ENCODE results near the gene ZNF534. TPM values are rescaled to one million over a fixed set of nuclear protein-coding genes. Genes with fewer than 3 reads are reported as not detected.
"Not testable (repeated sequence)": the region's sequence is repeated elsewhere in the genome, so short reads cannot be mapped to it uniquely, and the experiment has no call there.

Gene ZNF534
- total RNA-seq, 1 donor from 2014 or later = 2.8 TPM

- DNase-seq = no peak
Measured at GRCh38 chr19:52498571-52498970, 69.6 kb downstream of the ZNF534 start.

GRCh38 chr19:52500474-52500873, 71.5 kb downstream of the ZNF534 start:
- not testable (repeated sequence) for DNase-seq

- DNase-seq = not testable (repeated sequence)
Measured at GRCh38 chr19:52500991-52501390, 72.0 kb downstream of the ZNF534 start.

Small RNAs within 50 kb of the gene (small RNA-seq; reads per million reads assigned to genes)
- not detected for gene AC010332.1

Other genes starting within 250 kb of the ZNF534 start
- gene PPP2R1A, start 239.1 kb upstream of the ZNF534 start, total RNA-seq = 255 TPM
- 19.8 TPM for gene ZNF766, start 159.6 kb upstream of the ZNF534 start, total RNA-seq
- gene ZNF480, start 132.0 kb upstream of the ZNF534 start, total RNA-seq = 9.4 TPM
- gene ZNF610, start 92.9 kb upstream of the ZNF534 start, total RNA-seq = 17.8 TPM
- 93.4 TPM for gene ZNF880, start 59.2 kb upstream of the ZNF534 start, total RNA-seq
- 57.9 TPM for gene ZNF528, start 31.3 kb upstream of the ZNF534 start, total RNA-seq
- gene ZNF578, start 24.4 kb downstream of the ZNF534 start, total RNA-seq = 28.4 TPM
- 23.9 TPM for gene ZNF808, start 98.5 kb downstream of the ZNF534 start, total RNA-seq
- 27.3 TPM for gene ZNF701, start 141.1 kb downstream of the ZNF534 start, total RNA-seq
- 49.4 TPM for gene ZNF83, start 209.2 kb downstream of the ZNF534 start, total RNA-seq

Data from occipital lobe (tissue), 3 donors.